GM21723 (cell line): ENCODE measurements around the gene ATG7.
"Not testable (repeated sequence)": the region's sequence is repeated elsewhere in the genome, so short reads cannot be mapped to it uniquely, and the experiment has no call there.

ENCODE experiments used
- ATAC-seq: cut with Tn5 transposase; IDR thresholded peaks from one replicate; pipeline ENCODE4 v1.9.1; 2021; ENCODE audit warnings: mild to moderate bottlenecking, moderate library complexity; ENCODE audit not compliant: unreplicated experiment

ATG7 gene

DNA sequence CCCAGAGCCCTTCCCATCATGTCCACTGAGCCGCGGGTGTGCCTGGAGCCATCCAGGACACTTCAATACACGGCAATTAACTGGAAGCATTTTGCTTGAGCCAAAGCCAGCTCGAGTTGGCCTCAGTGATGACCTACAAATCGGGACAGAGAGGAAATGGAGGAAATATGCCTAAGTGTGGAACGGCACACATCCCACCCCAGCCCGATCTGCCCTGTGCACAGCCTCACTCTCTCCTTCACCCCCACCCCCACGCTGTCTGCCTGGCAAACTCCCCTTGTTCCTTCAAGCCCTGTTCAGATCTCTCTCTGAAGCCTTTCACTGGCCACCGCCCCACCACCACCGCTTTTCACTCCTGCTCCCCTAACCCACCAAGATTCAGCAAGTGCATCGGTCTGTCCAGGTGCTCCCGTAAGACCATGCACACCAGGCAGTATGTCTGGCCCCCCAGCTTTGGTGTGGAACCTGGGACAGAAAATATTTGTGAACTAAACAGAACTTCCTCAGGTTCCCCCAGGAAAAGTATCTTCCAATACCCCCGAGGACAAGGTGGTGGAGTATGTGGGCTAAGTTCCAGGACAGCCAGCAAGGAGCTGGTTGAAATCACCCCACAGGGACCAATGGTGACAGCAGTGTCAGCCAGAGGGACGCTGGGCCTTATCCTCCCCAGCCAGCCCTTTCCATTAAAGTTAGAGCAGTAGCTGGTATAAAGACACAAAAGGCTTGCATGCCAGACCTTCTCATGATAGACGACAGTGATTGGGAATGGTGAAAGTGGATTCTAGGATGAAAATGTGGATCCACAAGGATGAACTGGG lies 287.8 kb downstream of the ATG7 start:
- ATAC-seq: no peak

DNA sequence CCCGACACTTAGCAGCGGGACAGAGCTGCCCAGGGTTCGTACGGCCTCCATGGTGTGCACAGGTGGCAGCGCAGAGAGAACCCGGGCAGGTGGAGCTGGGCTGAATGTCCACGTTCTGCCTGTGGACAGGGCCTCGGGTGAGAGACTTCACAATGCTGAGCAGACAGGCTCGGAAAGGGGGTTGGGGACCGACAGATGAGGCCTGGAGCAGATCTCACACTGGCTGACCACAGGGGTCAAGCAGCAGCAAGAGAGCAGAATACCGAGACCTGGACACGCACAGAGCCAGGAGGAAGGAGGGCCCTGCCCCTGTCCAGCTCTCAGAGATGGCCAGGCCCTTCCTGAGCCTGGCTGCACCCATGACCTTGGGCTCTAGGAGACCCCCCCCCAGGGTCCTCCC lies 288.5 kb downstream of the ATG7 start:
- no peak for ATAC-seq

DNA sequence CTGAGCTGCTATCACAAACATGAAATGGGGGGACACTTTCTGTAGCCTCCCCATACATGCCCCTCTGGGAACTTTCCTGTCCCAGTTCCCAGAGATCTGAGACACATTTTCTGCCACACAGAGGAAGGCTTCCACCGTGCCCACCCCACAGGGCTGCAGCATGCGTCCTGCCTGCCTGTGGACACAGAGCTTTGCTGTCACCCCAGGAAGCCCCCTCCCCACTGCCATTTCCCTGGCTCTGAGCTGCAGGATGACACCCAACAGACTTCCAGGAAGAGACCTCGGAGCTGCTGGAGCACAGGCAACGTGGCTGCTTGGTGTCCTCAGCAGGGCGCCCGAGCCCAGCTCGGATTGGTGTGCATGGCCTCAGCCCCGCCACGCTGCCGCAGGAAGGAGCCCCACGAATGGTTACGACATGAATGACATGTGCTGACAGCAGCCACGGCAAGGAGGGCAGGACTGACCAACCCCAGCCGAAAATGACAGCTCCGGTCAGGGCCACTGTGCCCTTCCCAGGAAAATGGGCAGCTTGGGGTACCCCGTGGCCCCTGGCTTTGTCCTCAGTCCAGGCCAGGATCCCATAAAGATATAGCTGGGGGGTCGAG lies 290.2 kb downstream of the ATG7 start:
- ATAC-seq: no peak

DNA sequence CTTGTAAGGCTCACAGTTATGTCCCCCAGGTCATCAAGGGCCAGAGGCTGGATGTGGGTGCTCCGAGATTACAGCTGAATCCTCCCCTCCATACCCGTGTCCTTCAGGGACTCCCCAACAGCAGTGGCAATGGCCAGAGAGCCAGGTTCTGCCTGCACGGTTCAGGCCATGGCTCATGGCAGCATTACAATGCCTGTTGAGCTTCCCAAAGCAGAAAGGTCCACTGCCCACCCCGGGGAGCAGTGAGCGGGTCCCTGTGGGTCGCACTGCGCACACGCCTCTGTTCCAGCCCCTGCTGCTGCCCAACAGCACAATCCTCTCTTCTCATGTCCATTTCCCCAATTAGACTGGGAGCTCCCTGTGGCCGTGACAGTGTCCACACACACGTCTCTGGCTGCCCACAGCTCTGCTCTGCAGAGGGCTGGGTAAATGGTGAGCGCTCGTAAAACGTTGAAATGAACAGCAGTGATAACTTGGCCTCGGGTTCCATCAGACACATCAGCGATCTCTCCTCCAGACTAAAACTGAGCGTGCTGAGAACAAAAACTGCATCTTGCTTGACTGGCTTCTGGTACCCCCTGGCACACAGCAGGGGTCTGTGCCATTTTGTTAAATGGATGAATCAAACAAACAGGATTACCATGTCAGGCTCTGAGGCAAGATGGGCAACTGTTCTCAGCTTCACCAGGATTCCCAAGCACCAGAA lies 291.1 kb downstream of the ATG7 start:
- ATAC-seq: no peak

DNA sequence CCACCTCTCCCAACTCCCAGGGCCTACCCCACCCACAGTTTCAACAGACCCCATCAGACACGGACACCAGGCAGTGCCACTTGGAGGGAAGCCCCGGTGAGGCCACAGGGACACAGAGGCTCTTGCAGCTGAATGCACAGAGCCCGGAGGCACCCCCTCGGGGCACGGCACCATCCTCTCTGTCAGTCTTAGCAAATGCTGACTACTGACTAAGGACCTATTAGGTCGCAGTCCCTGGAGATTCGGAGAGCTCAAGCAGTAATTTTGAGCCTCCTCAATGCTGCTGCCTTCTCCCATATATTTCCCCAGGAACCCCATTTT lies 291.6 kb downstream of the ATG7 start:
- ATAC-seq: no peak

DNA sequence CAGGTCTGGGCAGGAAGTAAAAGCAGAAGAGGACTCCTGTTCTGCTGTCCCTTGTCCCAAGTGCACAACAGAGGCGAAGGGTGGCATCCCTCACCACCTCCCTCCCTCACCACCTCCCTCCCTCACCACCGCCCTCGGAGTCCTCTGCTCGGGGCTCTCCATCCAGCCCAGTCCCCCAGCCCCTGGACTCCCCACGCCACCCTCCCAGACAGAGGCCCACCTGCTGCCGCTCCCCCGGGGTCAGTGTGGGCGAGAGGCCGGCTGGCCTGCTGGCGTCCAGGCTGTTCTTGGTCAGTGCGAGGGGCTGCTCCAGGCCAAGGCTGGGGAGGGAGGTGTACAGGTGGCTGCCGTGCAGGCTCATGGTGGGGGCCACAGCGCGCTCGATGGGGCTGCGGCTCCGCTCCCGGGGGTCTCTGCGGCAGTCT lies 292.4 kb downstream of the ATG7 start:
- no peak for ATAC-seq

DNA sequence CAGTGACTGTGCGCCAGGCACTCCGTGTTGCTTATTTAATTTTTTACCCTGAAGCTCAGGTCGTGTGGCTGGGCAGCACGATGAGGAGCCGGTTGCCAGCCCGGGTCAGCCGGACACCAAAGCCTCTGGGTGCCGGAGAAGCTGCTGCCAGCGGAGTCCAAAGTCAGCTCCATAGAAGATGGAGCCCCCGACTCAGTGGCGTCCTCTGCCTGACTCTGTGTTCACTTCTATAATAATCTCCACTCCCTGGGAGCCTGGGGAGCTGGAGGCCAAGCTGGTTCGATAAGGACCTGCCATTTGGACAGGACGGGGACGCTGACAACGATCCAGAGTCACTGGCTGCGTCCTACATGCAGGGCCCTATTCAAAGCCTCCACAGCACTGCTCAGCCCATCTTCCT lies 292.9 kb downstream of the ATG7 start:
- ATAC-seq: no peak

DNA sequence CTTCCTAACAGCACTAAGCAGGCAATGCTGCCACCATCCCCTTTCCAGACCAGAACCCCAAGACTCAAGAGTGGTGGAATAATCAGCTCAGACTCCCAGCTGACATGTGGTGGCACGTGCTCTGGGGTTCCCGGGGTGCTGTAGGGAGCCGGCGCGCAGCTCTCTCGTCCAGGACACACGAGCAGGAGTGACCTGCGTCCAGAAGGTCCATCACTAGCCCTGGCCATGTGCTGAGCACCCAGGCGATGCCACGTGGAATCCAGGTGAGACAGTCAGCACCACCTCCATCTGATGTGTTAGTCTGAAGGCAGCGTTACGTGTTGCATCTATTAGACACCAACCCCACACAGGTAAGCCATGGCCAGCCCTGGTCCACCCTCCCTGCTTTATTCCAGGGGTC lies 293.3 kb downstream of the ATG7 start:
- ATAC-seq: no peak

DNA sequence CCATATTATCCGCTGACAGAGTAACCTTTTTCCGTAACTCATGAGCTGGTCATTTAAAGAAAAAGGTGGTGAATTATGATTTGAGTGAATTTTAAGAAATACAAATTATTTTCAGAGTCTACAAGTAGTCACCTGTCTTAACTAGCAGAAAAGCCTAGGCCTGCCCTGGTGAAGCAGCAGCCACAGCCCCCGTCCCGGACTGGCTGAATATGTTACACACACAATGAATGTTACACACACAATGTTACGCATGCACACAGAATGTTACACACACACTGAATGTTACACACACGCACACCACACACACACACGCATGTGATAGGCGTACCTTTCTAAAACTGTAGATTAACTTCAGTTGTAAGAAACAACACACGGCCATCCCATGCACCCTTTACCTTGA lies 293.7 kb downstream of the ATG7 start:
- ATAC-seq: no peak

DNA sequence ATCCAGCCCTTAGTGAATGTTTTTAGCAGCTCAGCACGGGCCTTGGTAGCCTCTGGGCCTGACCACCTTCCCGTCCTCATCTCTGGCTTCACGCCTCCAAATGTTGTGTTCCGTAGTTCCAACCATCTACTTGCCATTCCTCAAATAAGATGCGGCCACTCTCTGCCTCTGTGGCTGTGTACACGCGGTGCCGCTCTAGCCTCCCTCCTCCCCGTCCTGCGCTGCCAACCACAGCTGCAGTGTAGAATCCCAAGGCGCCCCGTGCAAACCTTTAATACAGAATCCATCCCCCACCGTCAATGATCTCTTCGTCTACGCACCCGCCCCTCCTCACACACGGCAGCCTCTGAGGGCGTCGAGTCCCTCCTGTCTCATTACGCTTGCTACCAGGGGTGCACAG lies 294.3 kb downstream of the ATG7 start:
- no peak for ATAC-seq

DNA sequence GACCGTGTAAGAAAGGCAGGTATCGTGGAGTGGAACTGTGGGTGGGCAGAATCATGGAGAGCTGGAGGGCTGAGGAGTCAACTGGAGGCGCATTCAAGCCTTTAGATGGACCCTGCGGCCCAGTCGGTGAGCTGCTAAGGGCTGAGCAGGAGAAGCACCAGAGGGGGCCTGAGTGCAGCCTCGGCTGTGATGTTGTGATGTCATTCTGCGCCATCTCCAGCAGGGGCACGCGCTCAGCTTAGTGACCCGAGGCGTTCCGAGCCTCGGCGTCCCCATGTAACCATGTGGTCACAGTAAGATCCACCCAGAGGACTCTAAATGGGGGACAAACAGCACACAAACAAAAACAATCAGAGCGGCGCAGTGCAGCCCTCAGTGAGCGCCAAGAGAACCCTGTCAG lies 294.7 kb downstream of the ATG7 start:
- ATAC-seq: no peak

DNA sequence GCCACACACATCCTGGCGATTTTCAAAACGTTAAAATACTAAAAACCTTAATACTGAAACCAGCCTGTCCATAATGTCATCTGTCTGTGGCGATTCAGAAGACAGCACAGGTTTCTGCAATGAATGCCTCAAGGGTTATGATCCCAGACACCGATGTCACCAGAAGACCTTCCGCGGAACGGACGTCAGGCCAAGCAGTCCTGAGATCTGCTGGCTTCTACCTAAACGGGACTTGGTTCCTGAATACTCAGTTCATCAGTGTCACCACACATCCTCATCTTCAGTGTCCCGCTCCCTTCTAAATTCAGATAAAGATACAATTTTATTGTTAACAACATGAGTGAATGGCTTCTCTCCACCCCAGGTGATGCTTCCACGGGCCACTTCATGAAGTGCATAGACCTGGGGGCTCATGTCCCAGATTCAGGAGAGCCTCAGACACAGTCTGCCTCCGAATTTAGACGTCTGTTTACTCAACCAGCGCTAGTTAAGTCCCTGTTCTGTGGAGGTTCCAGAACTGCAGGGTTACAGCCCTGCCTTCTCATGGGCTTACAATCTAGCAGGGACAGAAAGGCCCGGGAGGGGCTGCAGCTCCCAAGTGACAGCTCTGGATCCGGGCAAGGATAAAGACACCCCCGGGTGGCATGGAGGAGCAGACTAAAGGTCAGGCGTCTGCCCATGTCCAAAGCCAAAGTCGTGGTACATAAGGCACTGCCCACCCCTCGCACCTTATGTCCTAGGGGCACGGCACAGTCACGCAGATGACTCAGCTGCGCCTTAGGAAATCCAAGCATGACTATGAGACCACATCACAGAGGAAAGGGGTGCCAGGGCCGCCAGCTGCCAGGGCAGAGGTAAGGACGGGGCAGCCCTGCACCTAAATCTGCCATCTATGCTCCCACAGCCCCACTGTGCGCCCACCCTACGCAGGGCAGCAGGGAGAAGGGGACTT lies 295.6 kb downstream of the ATG7 start:
- no peak for ATAC-seq

DNA sequence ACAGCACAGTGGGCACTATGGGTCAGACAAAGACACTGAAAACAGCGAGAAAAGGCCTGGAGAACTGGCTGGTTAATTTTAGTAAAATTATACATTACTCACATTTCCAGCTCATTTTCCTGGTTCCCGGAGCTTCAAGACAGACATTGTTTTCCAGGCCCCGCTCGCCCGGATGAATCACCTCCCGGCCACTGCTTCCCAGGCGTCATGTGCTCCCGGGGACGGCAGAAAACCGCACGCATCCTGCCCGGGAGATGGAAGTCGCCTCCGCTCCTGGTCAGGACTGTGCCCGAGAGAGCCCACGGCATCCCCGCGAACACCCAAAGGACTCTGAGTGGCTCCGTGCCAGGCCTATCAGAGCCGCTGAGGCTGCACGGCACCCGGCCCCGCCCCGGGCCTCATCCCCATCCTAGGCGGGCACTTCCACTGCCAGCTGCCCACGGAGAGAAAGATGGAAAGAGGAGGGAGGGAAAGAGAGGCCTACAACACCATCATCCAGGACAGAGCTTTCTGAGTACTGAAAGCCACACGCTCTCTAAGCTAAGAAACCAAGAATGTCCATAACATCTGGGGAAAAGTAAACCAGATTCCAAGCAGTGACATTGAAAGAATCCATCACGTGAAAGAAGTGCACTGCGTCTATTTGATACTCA lies 296.4 kb downstream of the ATG7 start:
- ATAC-seq: no peak

DNA sequence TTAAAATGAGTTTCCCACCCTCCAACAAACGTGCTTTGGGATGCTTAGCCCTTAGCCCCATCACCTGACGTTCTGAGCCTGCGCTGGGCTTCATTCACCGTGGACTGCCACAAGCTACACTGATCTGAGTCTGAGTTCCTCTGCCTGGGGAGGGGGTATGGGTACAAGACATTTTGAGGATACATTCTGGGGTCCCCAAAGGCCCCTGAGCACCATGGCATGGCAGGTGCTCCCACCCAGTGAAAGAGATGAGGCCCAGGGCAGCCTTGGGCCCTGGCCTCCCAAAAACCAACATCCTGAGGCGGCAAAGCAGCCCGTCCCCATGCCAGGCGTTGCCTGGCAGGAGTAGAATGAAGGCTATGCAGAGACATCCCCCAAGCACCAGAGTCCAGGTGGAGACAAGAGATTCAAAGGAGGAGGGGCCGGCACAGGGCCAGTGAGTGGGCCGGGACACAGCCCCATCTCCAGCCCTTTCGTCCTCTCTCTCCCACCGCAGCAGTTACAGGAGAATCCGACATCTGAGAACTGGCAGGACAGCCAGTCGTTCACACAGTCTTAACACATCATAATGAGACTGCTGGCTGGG lies 297.1 kb downstream of the ATG7 start:
- ATAC-seq: no peak

DNA sequence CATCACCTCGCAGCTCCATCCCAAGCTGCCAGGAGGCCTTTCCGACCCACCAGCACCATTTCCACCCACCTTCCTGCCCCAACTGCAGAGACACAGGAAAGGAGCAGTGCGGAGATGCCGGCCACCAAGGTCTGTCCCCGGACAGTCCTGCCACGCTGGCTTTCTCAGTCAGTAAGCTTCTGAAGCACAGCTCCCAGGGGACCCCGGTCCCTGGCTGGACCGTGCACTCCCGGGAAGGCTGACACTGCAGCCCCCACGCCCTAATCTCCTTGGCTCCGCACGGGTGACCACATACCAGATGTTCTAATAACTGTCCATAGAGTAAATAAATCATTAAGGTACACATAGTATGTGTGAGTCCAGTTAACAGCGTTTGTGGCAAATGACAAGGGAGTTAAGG lies 298.1 kb downstream of the ATG7 start:
- no peak for ATAC-seq

DNA sequence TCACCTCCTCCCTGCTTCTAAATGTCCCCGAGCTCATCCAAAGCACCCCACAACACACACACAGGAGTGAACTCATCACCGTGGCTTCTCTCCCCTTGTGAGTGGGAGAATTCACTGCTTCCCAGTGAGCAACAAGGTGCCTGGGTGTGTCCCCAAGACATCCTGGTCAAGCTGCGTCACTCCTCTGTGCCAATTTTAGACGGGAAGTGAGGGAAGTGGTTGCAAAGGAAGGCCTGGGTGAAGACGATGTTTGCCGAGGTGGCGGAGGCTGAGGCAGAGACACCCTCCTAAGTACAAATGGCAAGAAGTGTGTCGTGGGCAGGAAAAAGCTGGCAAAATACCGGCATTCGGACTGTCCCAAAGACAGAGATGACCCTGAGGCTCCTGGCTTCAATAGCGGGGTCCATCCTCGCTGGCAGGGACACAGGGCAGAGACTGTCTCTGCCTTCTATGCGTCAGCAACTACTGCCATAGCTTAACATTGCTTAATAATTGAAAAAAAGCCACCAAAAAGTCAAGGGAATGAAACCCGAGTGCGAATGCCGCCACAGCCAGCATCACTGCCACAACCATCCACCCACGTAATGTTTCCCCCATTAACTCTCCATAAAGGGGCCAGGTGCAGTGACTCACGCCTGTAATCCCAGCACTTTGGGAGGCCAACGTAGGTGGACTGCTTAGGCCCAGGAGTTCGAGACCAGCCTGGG lies 298.7 kb downstream of the ATG7 start:
- ATAC-seq: no peak

DNA sequence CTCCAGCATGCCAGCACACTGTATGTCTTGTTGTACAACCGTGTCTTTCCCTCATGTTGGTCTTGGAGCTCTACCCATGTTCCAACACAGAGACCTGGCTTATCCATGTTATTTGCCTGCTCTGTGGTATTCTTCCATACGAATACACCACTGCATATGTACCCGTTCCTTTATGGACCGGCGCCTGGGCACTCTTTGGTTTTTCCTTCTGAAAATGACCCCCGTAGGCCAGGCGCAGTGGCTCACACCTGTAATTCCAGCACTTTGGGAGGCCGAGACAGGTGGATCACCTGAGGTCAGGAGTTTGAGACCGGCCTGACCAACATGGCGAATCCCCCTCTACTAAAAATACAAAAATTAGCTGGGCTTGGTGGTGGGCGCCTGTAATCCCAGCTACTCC lies 300.5 kb downstream of the ATG7 start:
- not testable (repeated sequence) for ATAC-seq

DNA sequence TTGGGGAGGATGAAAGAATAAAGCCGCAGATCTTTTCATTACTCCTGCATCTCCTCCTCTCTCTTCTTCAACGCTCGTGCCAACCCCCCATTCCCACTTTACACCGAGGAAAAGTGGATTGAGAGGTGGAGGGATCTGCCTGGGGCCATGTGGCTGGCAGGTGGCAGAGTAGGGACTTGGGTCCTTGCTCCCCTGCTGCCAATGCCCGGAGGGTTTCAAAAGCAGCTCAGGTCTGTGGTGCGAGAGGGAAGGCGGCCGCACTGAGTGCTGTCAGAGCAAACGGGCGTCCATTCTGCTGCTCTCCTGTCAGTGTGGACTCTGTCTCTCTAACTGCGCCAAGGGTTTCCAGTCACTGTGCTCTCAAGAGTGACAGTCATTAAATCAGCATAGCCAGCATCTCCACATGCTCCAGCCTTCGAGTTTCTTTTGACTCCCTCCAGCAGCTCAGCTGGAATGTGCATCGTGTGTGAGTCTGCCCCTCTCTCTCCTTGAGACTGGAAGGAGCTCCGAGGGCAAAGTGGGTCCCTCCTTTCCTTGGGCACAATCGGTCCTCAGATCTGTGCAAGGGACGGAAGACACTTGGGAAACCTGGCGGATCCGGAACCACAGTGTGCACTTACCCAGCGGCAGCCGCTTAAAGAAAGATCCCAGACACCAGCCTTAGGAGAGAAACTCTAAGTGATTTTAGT lies 302.9 kb downstream of the ATG7 start:
- ATAC-seq: no peak

DNA sequence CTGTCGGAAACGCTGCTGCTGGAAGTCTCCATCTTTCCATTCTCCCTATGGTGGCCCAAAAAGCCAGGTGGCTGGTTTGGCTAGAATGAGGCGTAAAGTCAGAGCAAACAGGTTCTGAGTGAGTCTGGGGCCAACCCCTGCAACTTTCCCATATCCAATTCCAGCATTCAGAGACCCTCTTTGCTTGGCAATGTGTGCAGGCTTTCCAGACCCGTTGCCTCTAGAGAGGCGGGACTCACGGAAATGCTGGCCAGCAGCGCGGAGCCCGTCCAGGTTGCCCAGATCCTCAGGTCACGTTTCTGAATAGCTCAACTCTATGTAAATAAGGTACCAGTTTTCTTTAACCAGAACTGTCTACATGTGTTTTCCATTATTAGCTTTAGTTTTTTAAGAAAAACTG lies 303.5 kb downstream of the ATG7 start:
- no peak for ATAC-seq
